ENCODE data around the gene MRPL30. TPM values are rescaled to one million over a fixed set of nuclear protein-coding genes. Genes with fewer than 3 reads are reported as not detected.

The MRPL30 gene
- total and polyA plus RNA-seq, 2 of the 8 experiments (the other 6 are each of a cell fraction or from before 2014, with no cell fraction given), result 22.3 to 46.2 TPM

GRCh38 chr2:99188357-99188756 lies 7.4 kb downstream of the MRPL30 start:
- ChIA-PET CTCF (ENCODE audit: partially characterized antibody) (no interaction called here), POLR2A (ENCODE audit: partially characterized antibody) (interaction anchor here (1.5 kb wide), 1 partner anchor 9 kb away, joined by 3 read pairs; no protein-coding TSS in a partner anchor)
- Histone ChIP-seq H3K4me2 (ENCODE audit: insufficient read depth in 1 of 2, low read depth in 2 of 2, low read length in 2 of 2) (no peak overlapping the region), H3K79me1 (ENCODE audit: low read depth, low read length) (no peaks in the 10 kb centered on the region), H4K20me1 (replicated peaks in 1 of 2; ENCODE audit: control insufficient read depth in 1 of 2, insufficient read depth in 2 of 2, low read length in 2 of 2) (peaks cover 0 to 1% of the 10 kb centered on the region in 2 experiments), H3K23me2 (ENCODE audit: low read depth, low read length) (0 out of 2 replicates have a peak, but pooled peaks cover 1% of the 10 kb centered on the region), H4K91ac (replicated peaks; ENCODE audit: insufficient read length, low read length) (no peak overlapping the region), H3K56ac (replicated peaks; ENCODE audit: insufficient read length, low read depth, low read length) (no peak overlapping the region), H4K8ac (ENCODE audit: extremely low read depth, insufficient read depth, low read length) (no peak overlapping the region), H2BK5ac (ENCODE audit: low read depth, low read length) (no peak overlapping the region), H2BK12ac (ENCODE audit: low read depth, low read length) (no peak overlapping the region), H3K14ac (ENCODE audit: insufficient read length) (no peak overlapping the region), H3K18ac (ENCODE audit: extremely low read depth, low read length) (no peak overlapping the region), H2AK5ac (ENCODE audit: low read depth, low read length) (no peak overlapping the region), H3K36me3 (ENCODE audit: control insufficient read depth in 2 of 4, insufficient read depth in 4 of 4, low read length in 3 of 4) (peaks cover 0 to 32% (median 13%) of the 10 kb centered on the region in 4 experiments; a peak in 3 of 8 replicates), H3K23ac (ENCODE audit: insufficient read length) (no peak overlapping the region), H3K27ac (ENCODE audit: low read depth, low read length) (no peak overlapping the region), H2BK15ac (ENCODE audit: low read length) (no peak overlapping the region), H3K79me2 (ENCODE audit: control insufficient read depth in 1 of 2, insufficient read depth in 2 of 2, low read length in 2 of 2) (peaks cover 3 to 58% of the 10 kb centered on the region in 2 experiments; a peak in 3 of 4 replicates), H3K4ac (replicated peaks; ENCODE audit: insufficient read length, low read depth, low read length) (no peak overlapping the region), H3K9ac (replicated peaks in 1 of 4; ENCODE audit: extremely low read depth in 1 of 4, low read depth in 3 of 4, low read length in 3 of 4) (no peak overlapping the region), H3K27me3 (replicated peaks in 1 of 4; ENCODE audit: control insufficient read depth in 3 of 4, extremely low read depth in 1 of 4, insufficient read depth in 3 of 4, low read length in 3 of 4) (no peaks in the 10 kb centered on the region), H3K4me3 (ENCODE audit: extremely low read depth in 1 of 4, insufficient read depth in 2 of 4, low read depth in 3 of 4, low read length in 4 of 4) (no peak overlapping the region), H2AFZ (ENCODE audit: low read length) (no peak overlapping the region), H2BK20ac (ENCODE audit: low read length) (no peak overlapping the region), H3K9me3 (ENCODE audit: insufficient read depth in 2 of 2, low read depth in 1 of 2, low read length in 1 of 2) (no peaks in the 10 kb centered on the region), H2BK120ac (replicated peaks; ENCODE audit: low read depth, low read length) (no peak overlapping the region), H3K4me1 (replicated peaks in 1 of 4; ENCODE audit: control insufficient read depth in 3 of 4, insufficient read depth in 4 of 4, low read length in 3 of 4) (no peaks in the 10 kb centered on the region), H4K5ac (ENCODE audit: insufficient read length, low read depth, low read length) (no peak overlapping the region)
- TF ChIP-seq TAF7 (optimal IDR thresholded peaks at IDR 0.05; ENCODE audit: borderline replicate concordance, low read depth, low read length) (no peak), POLR2AphosphoS5 (IDR thresholded peaks at IDR 0.05; ENCODE audit: low read depth, low read length) (no peak), KDM4A (IDR thresholded peaks at IDR 0.05; ENCODE audit: low read depth, low read length, severe bottlenecking) (no peak), BACH1 (IDR thresholded peaks at IDR 0.05; ENCODE audit: low read length) (no peak), CEBPB (IDR thresholded peaks at IDR 0.05; ENCODE audit: low read depth, low read length) (no peak), SP2 (IDR thresholded peaks at IDR 0.05; ENCODE audit: low read length) (no peak), SP4 (IDR thresholded peaks at IDR 0.05; ENCODE audit: low read length) (no peak), TEAD4 (IDR thresholded peaks at IDR 0.05; ENCODE audit: low read depth, low read length) (no peak), EZH2 (IDR thresholded peaks at IDR 0.05; ENCODE audit: low read depth, low read length, severe bottlenecking) (no peak), CHD2 (IDR thresholded peaks at IDR 0.05; ENCODE audit: low read length) (no peak), POLR2A (IDR thresholded peaks at IDR 0.05; ENCODE audit: control extremely low read depth in 1 of 2, low read depth in 2 of 2, low read length in 2 of 2) (no peak), TAF1 (IDR thresholded peaks at IDR 0.05; ENCODE audit: low read depth, low read length) (no peak), MAFK (IDR thresholded peaks at IDR 0.05; ENCODE audit: low read depth, low read length) (no peak)
- 90% methylated on average over 3 of the region's 3 CpGs; no CpG with 5 or more reads in 1 of the 2 experiments for WGBS, 2 experiments (ENCODE audit: extremely low coverage in 1 of 2, insufficient coverage in 1 of 2, insufficient read length in 1 of 2, insufficient replicate concordance in 2 of 2, low coverage in 1 of 2, low lambda C conversion rate in 2 of 2, missing lambda C conversion rate in 1 of 2)
- DNase-seq (ENCODE audit: low read depth in 1 of 2, low spot score in 2 of 2) (no peak), FAIRE-seq (no peak)
